ENCODE data around the gene ZNF14. TPM values are rescaled to one million over a fixed set of nuclear protein-coding genes. Genes with fewer than 3 reads are reported as not detected.

ZNF14 gene
- total RNA-seq, 1 experiment from 2014 or later = 5.5 TPM

Small RNA genes lying within 50 kb of the gene (small RNA-seq; reads per million reads assigned to genes)
- gene AC011458.2 (0 reads per million in 2 experiments), gene AC011477.5 (0 reads per million in 2 experiments)

Other genes starting within 250 kb of the ZNF14 start
- 2.2 and 3.2 TPM in 2 replicates for gene TSSK6, start 217.6 kb downstream of the ZNF14 start, total RNA-seq (2014; rRNA removed; shearing (Covaris generic))
- gene NDUFA13, start 216.9 kb downstream of the ZNF14 start, total RNA-seq (2014; rRNA removed; shearing (Covaris generic)) = 134 and 136 TPM in 2 replicates
- gene YJEFN3, start 204.2 kb downstream of the ZNF14 start, total RNA-seq (2014; rRNA removed; shearing (Covaris generic)) = 1.3 and 2.5 TPM in 2 replicates
- gene CILP2, start 194.8 kb downstream of the ZNF14 start, total RNA-seq (2014; rRNA removed; shearing (Covaris generic)) = 0.02 and 0.12 TPM in 2 replicates
- gene PBX4, start 114.4 kb downstream of the ZNF14 start, total RNA-seq (2014; rRNA removed; shearing (Covaris generic)) = 0.57 TPM in 1 of 2 replicates, not detected in the other
- 1.5 and 2.5 TPM in 2 replicates for gene LPAR2, start 104.9 kb downstream of the ZNF14 start, total RNA-seq (2014; rRNA removed; shearing (Covaris generic))
- gene GMIP, start 89.5 kb downstream of the ZNF14 start, total RNA-seq (2014; rRNA removed; shearing (Covaris generic)) = 2.2 and 4.4 TPM in 2 replicates
- 27.9 and 29.9 TPM in 2 replicates for gene ATP13A1, start 69.4 kb downstream of the ZNF14 start, total RNA-seq (2014; rRNA removed; shearing (Covaris generic))
- gene ZNF101, start 64.3 kb downstream of the ZNF14 start, total RNA-seq (2014; rRNA removed; shearing (Covaris generic)) = 6.6 and 7.0 TPM in 2 replicates
- 1.4 and 2.3 TPM in 2 replicates for gene ZNF506, start 88.6 kb upstream of the ZNF14 start, total RNA-seq (2014; rRNA removed; shearing (Covaris generic))
- 1.5 and 2.4 TPM in 2 replicates for gene ZNF253, start 132.8 kb upstream of the ZNF14 start, total RNA-seq (2014; rRNA removed; shearing (Covaris generic))
- 0.17 TPM in 1 of 2 replicates, not detected in the other for gene ZNF93, start 167.8 kb upstream of the ZNF14 start, total RNA-seq (2014; rRNA removed; shearing (Covaris generic))

Measured in NCI-H460 (cell line).